HepG2 (cell line): ENCODE data around the gene DISP2. TPM values are rescaled to one million over a fixed set of nuclear protein-coding genes. Genes with fewer than 3 reads are reported as not detected.

Experiments used
- GATAD2A ChIP-seq: IDR thresholded peaks from 2 replicates; pipeline ENCODE4 v1.6.1; 2016
- HMGA1 ChIP-seq: sonication (generic); formaldehyde crosslinking; conservative IDR thresholded peaks from 2 replicates; pipeline ENCODE4 v1.4.0; 2020; ENCODE audit warnings: missing genetic modification reagents
- MXI1 ChIP-seq: IDR thresholded peaks from 3 replicates; pipeline ENCODE4 v1.6.1; 2012; ENCODE audit warnings: low read depth, low read length, inconsistent platforms, borderline replicate concordance
- ZFP41 ChIP-seq: sonication (generic); formaldehyde crosslinking; IDR thresholded peaks from 2 replicates; pipeline ENCODE4 v1.4.0; 2020; ENCODE audit warnings: mild to moderate bottlenecking, missing genetic modification reagents, borderline replicate concordance
- ZMYM3 ChIP-seq: sonication (generic); formaldehyde crosslinking; IDR thresholded peaks from 2 replicates; pipeline ENCODE4 v1.5.1; 2020; ENCODE audit warnings: mild to moderate bottlenecking, missing genetic modification reagents
- ZNF30 ChIP-seq: sonication (generic); formaldehyde crosslinking; IDR thresholded peaks from 2 replicates; pipeline ENCODE4 v1.5.0; 2020; ENCODE audit warnings: mild to moderate bottlenecking, missing genetic modification reagents
- ZNF558 ChIP-seq: sonication (generic); formaldehyde crosslinking; IDR thresholded peaks from 2 replicates; pipeline ENCODE4 v1.9.0; 2022; ENCODE audit warnings: mild to moderate bottlenecking, missing genetic modification reagents, borderline replicate concordance
- ZNF607 ChIP-seq: sonication (generic); formaldehyde crosslinking; IDR thresholded peaks from 2 replicates; pipeline ENCODE4 v1.5.1; 2020; ENCODE audit warnings: missing genetic modification reagents, mild to moderate bottlenecking, borderline replicate concordance
- ZSCAN12 ChIP-seq: sonication (generic); formaldehyde crosslinking; IDR thresholded peaks from 2 replicates; pipeline ENCODE4 v1.9.0; 2021; ENCODE audit warnings: mild to moderate bottlenecking, missing genetic modification reagents
- polyA plus RNA-seq, 8 experiments: library from polyadenylated mRNA; depleted of rRNA in 3 of 8; stranded (reverse) in 7 of 8; unstranded in 1 of 8; fragments of >200 nt; fragmentation: Illumina TruSeq in 4 of 8; extraction: Trizol in 4 of 8; gene quantifications; 2 replicates each; pipeline versions ENCODE4 v1.2.1 to v1.2.3, GENCODE V29; 2011 to 2016; ENCODE audit warnings: low read depth in 4 of 8, missing spikeins in 1 of 8, mixed read lengths in 1 of 8; ENCODE audit not compliant: insufficient read depth in 1 of 8
- total RNA-seq, 5 experiments: library from RNA; depleted of rRNA; stranded (reverse); fragments of >200 nt; fragmentation: Illumina TruSeq; extraction: Trizol; gene quantifications; 2 replicates each; pipeline ENCODE4 v1.2.3, GENCODE V29; 2016; ENCODE audit warnings: low read depth in 1 of 5
- TF ChIP-seq, protein P1 (sequence below): sonication (generic); formaldehyde crosslinking; IDR thresholded peaks from 2 replicates; pipeline ENCODE4 v1.4.0; 2020; ENCODE audit warnings: low read depth, missing genetic modification reagents
- TF ChIP-seq, protein P2 (sequence below): sonication (generic); formaldehyde crosslinking; IDR thresholded peaks from 2 replicates; pipeline ENCODE4 v1.4.0; 2020; ENCODE audit warnings: low read depth, mild to moderate bottlenecking, missing genetic modification reagents
- TF ChIP-seq, protein P3 (sequence below): sonication (generic); formaldehyde crosslinking; IDR thresholded peaks from 2 replicates; pipeline ENCODE4 v1.5.0; 2020; ENCODE audit warnings: missing genetic modification reagents
- TF ChIP-seq, protein P4 (sequence below): sonication (generic); formaldehyde crosslinking; IDR thresholded peaks from 2 replicates; pipeline ENCODE4 v1.8.0; 2023; ENCODE audit warnings: mild to moderate bottlenecking, missing genetic modification reagents
- TF ChIP-seq, protein P5 (sequence below): sonication (generic); formaldehyde crosslinking; IDR thresholded peaks from 2 replicates; pipeline ENCODE4 v1.4.0; 2020; ENCODE audit warnings: missing genetic modification reagents, borderline replicate concordance
- TF ChIP-seq, protein P6 (sequence below): sonication (generic); formaldehyde crosslinking; IDR thresholded peaks from 2 replicates; pipeline ENCODE4 v1.5.1; 2020; ENCODE audit warnings: missing genetic modification reagents, mild to moderate bottlenecking, borderline replicate concordance

Gene DISP2
- total and polyA plus RNA-seq, 2 of the 13 experiments (the other 11 are each of a cell fraction or from before 2014, with no cell fraction given) = 0.09 to 0.32 TPM

DNA sequence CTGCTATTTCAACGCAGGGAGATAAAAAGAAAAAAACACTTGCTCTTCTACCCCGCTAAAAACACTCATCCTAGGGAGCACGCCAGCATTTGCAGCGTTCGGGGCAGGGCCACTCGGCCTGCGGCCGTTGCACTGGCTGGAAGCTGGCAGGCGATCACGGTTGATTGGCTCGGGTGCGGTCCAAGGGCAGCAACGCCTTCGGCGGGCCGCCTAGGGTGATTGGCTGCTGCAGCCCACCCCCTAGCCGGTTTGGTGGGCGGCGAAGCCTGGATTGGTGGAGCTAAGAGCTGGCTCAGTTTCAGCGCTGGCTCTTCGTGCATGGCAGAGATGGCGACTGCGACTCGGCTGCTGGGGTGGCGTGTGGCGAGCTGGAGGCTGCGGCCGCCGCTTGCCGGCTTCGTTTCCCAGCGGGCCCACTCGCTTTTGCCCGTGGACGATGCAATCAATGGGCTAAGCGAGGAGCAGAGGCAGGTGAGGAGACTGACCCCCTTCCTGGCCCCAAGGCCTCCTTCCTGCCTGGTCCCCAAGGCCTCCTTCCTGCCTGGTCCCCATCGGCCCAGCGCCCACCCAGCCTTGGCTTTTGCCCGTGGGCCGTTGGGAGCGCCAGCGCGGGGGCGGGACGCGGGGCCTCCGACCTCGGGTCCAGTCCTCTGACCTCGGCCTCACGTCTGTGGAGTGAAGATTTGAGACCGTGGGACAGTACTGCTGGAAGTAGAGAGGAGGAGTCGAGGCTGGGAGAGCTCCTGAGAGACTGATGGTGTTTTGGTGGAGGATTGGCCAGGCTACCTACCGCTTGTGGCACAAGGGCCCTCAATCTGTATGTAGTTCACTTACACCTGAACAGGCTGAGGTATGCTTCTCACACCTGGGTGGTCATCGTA, 47.7 kb downstream of the DISP2 start, which contains the start of gene IVD (continued):
- TF ChIP-seq, protein P1, sequence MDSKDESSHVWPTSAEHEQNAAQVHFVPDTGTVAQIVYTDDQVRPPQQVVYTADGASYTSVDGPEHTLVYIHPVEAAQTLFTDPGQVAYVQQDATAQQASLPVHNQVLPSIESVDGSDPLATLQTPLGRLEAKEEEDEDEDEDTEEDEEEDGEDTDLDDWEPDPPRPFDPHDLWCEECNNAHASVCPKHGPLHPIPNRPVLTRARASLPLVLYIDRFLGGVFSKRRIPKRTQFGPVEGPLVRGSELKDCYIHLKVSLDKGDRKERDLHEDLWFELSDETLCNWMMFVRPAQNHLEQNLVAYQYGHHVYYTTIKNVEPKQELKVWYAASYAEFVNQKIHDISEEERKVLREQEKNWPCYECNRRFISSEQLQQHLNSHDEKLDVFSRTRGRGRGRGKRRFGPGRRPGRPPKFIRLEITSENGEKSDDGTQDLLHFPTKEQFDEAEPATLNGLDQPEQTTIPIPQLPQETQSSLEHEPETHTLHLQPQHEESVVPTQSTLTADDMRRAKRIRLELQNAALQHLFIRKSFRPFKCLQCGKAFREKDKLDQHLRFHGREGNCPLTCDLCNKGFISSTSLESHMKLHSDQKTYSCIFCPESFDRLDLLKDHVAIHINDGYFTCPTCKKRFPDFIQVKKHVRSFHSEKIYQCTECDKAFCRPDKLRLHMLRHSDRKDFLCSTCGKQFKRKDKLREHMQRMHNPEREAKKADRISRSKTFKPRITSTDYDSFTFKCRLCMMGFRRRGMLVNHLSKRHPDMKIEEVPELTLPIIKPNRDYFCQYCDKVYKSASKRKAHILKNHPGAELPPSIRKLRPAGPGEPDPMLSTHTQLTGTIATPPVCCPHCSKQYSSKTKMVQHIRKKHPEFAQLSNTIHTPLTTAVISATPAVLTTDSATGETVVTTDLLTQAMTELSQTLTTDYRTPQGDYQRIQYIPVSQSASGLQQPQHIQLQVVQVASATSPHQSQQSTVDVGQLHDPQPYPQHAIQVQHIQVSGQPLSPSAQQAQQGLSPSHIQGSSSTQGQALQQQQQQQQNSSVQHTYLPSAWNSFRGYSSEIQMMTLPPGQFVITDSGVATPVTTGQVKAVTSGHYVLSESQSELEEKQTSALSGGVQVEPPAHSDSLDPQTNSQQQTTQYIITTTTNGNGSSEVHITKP (CRISPR knock-in tag) = 0 out of 2 replicates have a peak, but pooled peaks have one; percentile 31
- no peak for TF ChIP-seq ZNF30 (CRISPR knock-in tag)
- TF ChIP-seq, protein P2, sequence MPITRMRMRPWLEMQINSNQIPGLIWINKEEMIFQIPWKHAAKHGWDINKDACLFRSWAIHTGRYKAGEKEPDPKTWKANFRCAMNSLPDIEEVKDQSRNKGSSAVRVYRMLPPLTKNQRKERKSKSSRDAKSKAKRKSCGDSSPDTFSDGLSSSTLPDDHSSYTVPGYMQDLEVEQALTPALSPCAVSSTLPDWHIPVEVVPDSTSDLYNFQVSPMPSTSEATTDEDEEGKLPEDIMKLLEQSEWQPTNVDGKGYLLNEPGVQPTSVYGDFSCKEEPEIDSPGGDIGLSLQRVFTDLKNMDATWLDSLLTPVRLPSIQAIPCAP = no peak
- TF ChIP-seq ZFP41 (CRISPR knock-in tag) = 0 out of 2 replicates have a peak, but pooled peaks have one; percentile 44
- TF ChIP-seq, protein P3, sequence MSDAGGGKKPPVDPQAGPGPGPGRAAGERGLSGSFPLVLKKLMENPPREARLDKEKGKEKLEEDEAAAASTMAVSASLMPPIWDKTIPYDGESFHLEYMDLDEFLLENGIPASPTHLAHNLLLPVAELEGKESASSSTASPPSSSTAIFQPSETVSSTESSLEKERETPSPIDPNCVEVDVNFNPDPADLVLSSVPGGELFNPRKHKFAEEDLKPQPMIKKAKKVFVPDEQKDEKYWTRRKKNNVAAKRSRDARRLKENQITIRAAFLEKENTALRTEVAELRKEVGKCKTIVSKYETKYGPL = no peak
- TF ChIP-seq ZMYM3 (CRISPR knock-in tag) = no peak
- no peak for TF ChIP-seq ZNF607 (CRISPR knock-in tag)
- TF ChIP-seq ZNF558 (CRISPR knock-in tag) = no peak
- no peak for TF ChIP-seq HMGA1
- TF ChIP-seq, protein P4, sequence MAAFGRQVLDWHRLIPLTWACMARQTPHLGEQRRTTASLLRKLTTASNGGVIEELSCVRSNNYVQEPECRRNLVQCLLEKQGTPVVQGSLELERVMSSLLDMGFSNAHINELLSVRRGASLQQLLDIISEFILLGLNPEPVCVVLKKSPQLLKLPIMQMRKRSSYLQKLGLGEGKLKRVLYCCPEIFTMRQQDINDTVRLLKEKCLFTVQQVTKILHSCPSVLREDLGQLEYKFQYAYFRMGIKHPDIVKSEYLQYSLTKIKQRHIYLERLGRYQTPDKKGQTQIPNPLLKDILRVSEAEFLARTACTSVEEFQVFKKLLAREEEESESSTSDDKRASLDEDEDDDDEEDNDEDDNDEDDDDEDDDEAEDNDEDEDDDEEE = peak; percentile 81
- TF ChIP-seq, protein P5, sequence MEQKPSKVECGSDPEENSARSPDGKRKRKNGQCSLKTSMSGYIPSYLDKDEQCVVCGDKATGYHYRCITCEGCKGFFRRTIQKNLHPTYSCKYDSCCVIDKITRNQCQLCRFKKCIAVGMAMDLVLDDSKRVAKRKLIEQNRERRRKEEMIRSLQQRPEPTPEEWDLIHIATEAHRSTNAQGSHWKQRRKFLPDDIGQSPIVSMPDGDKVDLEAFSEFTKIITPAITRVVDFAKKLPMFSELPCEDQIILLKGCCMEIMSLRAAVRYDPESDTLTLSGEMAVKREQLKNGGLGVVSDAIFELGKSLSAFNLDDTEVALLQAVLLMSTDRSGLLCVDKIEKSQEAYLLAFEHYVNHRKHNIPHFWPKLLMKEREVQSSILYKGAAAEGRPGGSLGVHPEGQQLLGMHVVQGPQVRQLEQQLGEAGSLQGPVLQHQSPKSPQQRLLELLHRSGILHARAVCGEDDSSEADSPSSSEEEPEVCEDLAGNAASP (CRISPR knock-in tag) = no peak; the same call in 1 of the 2 replicates
- TF ChIP-seq ZSCAN12 (CRISPR knock-in tag) = no peak
- TF ChIP-seq, protein P6, sequence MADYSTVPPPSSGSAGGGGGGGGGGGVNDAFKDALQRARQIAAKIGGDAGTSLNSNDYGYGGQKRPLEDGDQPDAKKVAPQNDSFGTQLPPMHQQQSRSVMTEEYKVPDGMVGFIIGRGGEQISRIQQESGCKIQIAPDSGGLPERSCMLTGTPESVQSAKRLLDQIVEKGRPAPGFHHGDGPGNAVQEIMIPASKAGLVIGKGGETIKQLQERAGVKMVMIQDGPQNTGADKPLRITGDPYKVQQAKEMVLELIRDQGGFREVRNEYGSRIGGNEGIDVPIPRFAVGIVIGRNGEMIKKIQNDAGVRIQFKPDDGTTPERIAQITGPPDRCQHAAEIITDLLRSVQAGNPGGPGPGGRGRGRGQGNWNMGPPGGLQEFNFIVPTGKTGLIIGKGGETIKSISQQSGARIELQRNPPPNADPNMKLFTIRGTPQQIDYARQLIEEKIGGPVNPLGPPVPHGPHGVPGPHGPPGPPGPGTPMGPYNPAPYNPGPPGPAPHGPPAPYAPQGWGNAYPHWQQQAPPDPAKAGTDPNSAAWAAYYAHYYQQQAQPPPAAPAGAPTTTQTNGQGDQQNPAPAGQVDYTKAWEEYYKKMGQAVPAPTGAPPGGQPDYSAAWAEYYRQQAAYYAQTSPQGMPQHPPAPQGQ (CRISPR knock-in tag) = no peak
- peak; percentile 56; the same call in 1 of the 3 replicates for TF ChIP-seq MXI1
- TF ChIP-seq GATAD2A (CRISPR knock-in tag) = no peak
